Inflammatory macrophage (primary cell): ENCODE results near the gene DMKN.

Source experiments
- DNase-seq, 2 donors: peaks; one replicate each; pipeline ENCODE4 v3.0.0-alpha.2; 2020 to 2022

Gene DMKN

GRCh38 chr19:35524181-35524837 lies 10.9 kb upstream of the DMKN start:
- no peak for DNase-seq

DNA sequence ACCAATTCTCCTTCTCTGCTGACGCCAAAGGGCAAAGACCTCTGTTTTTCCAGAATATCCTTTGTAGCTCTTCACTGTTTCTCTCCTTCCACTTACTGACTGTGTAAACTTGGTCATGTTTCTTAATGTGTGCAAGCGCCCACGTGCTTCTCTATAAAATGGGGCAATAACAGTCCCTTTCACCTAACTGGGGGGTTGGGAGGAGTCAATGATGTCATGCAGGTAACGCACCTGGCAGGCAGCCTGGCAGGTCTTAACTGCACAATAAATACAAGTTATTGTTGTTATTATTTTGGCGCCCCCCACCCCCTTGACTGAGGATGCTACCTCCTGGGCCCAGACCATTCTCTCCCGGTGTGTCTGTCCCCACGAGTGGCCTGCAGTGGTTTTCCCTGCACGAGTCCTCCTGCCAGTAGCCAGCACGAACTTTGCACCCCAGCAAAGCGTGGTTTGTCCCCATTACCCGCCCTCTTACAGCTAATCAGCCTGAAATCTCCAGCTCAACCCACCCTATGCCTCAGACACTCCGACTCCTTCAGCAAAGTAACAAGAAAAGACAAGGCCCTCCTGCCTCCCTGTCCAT lies 9.4 kb upstream of the DMKN start:
- no peak for DNase-seq

DNA sequence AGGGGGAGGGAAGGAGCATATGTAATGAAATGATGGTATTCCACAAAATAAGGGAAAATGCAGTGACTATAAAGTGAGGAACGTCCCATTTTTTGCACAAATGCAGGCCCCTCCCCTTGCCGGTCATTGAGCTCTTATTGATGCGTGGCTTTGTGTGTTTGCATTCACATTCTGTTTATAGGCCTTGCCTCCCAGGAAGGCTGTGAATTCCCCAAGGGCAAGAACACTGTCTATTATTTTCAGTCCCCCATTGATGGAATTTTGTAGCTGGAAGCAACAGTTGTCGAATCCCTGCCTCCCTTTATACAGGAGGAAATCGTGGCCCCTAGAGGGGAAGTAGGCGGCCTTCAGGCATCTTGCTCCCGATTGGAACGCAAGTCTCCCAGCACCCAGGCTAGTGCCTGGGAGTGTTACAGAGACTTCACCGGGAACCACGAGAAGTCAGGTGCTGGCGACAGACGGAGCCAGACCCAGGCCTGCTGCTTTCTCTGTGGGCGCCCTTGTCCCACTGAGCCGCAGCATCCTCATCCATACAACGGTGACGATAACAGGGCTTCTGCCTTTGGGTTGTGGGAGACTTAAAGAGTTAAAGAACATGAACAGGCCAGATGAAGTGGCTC lies 7.8 kb upstream of the DMKN start:
- DNase-seq = no peak

DNA sequence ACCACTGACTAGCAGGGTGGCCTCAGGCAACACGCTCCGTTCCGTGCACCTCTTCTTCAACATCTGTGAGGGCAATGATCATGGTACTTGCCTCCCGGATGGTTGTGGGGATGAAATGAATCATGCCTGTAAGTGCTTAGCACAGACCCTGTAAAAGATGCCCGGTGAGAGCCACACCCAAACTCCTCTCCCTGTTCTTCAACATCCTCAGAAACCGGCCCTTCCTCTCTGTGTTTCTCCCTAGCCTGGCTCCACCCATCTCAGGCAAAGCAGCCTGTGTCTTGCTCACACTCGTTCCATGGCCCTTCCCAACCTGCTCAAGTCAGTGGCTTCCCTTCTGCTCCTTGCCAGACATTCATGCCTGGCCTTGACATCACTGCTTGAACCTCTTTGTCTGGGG lies 5.8 kb upstream of the DMKN start:
- DNase-seq = no peak

DNA sequence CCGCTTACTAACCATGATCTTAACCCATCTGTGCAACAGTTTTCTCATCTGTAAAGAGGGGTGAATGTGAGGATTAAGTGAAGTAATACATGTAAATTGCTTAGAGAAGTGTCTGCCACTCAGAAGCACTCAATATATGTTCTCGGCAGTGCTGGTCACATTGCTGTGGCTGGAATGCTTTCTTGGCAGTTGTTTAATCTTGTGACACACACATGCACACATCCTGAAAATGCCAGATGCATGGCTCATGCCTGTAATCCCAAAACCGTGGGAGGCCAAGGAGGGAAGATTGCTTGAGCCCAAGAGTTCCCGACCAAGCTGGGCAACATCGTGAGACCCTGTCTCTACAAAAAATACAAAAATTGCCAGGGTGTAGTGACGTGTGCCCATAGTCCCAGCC lies 4.9 kb upstream of the DMKN start:
- DNase-seq = no peak

GRCh38 chr19:35517342-35517741 lies 3.9 kb upstream of the DMKN start:
- DNase-seq = no peak

GRCh38 chr19:35516310-35516709 lies 2.9 kb upstream of the DMKN start:
- DNase-seq = no peak

- no peak for DNase-seq
Measured at GRCh38 chr19:35514282-35514809, 897 bp upstream of the DMKN start.

DNA sequence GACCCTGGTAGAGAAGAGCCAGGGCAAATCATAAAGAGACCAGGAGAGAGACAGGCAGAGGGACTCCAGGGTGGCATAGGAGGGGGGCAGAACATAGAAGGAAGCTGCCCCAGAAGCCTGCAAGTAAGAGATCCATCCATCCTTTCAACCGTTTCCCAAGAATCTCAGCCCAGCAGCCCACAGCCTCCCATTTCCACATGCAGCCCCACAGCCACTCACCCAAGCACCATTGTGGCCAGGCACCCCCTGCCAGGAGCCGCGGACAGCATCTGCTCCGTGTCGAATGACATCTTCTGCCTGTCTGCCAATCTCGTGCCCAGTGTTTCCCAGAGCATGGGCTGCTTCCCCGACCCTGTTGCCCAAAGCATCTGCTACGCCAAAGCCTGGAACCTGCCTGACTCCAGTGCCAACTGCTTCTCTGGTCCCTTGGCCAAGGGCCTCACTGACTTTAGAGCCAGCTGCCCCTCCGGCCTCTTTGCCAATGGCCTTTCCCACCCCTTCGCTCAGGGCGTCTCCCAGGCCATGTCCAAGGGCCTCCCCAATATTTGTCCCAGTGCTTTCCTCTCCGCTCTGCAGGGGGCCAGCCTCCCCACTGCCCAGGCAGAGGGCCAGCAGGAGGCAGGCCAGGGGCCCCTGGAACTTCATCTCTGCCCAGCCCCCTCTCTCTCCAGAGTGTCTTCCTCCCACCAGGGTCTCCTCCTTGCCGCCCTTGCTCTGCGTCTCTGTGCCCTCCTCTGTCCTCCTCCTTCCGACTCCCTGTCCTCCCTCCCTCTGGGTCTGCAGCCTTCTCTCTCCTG lies 420 bp downstream of the DMKN start:
- no peak for DNase-seq

GRCh38 chr19:35511337-35511736 lies 2.1 kb downstream of the DMKN start:
- DNase-seq = no peak

GRCh38 chr19:35510626-35510964 lies 2.9 kb downstream of the DMKN start:
- no peak for DNase-seq

DNA sequence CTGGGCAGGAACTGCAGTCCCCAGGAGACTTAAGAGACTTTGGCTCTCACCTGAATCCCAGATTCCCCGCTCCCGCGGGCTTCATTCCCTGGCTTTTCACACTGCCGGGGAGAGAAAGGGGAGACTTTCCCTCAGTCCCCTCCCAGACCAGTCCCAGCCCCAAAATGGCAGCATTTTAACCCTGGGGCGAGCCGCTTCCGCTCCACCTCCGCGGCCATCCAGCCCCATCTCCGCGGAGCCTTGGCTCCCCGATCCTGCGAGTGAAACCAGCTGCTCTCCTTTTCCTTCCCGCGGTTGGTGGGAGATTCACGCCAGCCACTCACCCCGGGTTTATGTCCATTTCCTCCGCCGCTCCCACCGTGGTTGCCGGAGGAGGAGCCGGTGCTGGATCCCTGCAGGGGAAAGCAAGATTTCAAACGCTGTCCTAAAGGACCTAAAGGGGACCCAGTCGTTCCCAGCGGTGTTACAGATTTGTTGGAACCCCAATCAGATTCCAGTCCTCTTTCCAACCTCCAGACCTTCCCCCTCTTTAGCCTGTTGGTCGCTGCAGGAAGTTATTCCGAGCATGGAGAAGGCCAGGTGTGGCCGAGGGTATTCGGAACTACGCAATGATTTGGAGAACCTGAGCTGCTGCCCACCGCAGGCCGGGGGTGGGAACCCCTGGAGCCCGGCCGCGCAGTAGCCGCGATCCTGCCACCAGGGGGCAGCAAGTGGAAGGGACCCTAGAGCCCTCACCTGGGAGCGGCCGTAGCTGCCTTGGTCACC lies 3.4 kb downstream of the DMKN start:
- peak; percentile 13 to 37 for DNase-seq

GRCh38 chr19:35509018-35509652 lies 4.3 kb downstream of the DMKN start:
- no peak for DNase-seq

GRCh38 chr19:35508129-35508528 lies 5.3 kb downstream of the DMKN start:
- no peak for DNase-seq

GRCh38 chr19:35507561-35507960 lies 5.9 kb downstream of the DMKN start:
- DNase-seq = no peak

GRCh38 chr19:35506011-35506410 lies 7.4 kb downstream of the DMKN start:
- no peak for DNase-seq

GRCh38 chr19:35502751-35503150 lies 10.7 kb downstream of the DMKN start:
- no peak for DNase-seq

GRCh38 chr19:35501684-35502083 lies 11.8 kb downstream of the DMKN start:
- DNase-seq = no peak

DNA sequence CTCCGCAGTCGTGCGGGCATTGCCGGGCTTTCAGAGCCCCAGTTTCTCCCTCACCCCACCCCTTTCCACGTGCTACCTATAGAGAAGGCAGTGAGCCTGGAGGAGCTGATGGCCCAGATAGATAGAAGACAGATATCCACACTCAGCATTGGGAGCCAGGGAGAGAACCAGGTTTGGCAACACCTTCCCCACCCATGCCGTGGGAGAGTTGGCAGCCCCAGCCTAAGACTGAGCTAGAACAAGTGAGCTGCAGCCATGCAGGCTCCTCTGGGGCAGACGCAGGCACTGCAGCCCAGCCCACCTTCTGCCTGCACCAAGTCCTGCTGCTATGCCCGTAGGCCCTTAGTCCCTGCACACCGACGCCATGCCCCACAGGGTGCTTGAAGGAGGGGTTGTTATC lies 12.8 kb downstream of the DMKN start:
- DNase-seq = no peak

- DNase-seq = no peak
Measured at GRCh38 chr19:35498984-35499527, 14.4 kb downstream of the DMKN start.

DNA sequence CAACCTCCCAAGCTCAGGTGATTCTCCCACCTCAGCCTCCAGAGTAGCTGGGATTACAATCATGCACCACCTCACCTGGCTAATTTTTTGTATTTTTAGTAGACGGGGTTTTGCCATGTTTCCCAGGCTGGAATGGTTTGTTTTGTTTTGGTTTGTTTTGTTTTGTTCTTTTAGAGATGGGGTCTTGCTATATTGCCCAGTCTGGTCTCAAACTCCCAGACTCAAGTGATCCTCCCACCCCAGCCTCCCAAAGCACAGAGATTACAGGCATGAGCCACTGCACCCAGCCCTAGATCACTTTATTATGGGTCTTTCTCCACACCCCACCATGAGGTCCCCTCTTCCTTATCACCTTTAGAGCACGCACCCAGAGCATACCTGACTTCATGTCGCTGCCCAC lies 15.2 kb downstream of the DMKN start:
- no peak for DNase-seq

DNA sequence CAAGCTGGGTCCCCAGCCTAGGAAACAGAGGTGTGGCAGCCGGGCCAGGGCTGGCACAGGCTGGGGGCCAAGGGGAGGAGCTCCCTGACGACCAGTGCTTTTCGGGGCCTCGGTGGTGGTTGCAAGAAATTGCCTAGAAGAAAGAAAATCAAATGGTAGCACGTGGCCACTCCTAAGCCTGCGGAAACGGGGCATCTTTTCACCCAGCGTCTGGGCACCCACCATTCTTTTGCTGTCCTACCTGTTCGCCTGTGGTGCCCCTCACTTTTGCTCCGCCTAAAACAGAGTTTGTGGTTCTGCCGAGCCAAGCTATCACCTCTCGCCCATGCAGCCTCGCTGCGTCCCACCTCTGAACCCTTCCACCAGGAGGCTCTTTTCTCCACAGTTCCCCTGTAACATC lies 16.0 kb downstream of the DMKN start:
- DNase-seq = no peak
